Astrocyte of the spinal cord (primary cell): ENCODE results near the gene CLEC2D.
A peak's percentile ranks its signal among the peaks of the same experiment; 100 is the strongest.

Experiments used
- DNase-seq: peaks from one replicate; pipeline ENCODE4 v3.0.0; 2011; ENCODE audit warnings: low read depth, low spot score
- H3K4me3 ChIP-seq: 2 replicates; pipeline ENCODE4 v1.5.1; 2011; ENCODE audit warnings: low read depth, mild to moderate bottlenecking, low read length, moderate library complexity
- CTCF ChIP-seq: IDR thresholded peaks from 2 replicates; pipeline ENCODE4 v1.5.1; 2012; ENCODE audit warnings: low read depth, mild to moderate bottlenecking, low read length, inconsistent platforms
- in situ Hi-C: cut with HindIII; loops from 2 replicates; pipeline ENCODE4 v1.10.0; 2017; ENCODE audit warnings: low sequenced_read_pairs

The CLEC2D gene

GRCh38 chr12:9669534-9669933, at the start of gene CLEC2D:
TSS of gene CLEC2D (plus strand) at chr12:9669713. CDS start at chr12:9669735, 22 bp downstream.
- H3K4me3 ChIP-seq: no peak within 1 kb of the TSS
- no peak for DNase-seq
- in situ Hi-C loops: no loop called here
- TF ChIP-seq CTCF: no peak

- H3K4me3 ChIP-seq: no peak overlapping the region
- no peak for TF ChIP-seq CTCF
- no peak for DNase-seq
- in situ Hi-C loops: no loop called here
Observed at GRCh38 chr12:9625019-9625418, 44.5 kb upstream of the CLEC2D start.

- in situ Hi-C loops: no loop called here
- no peak for TF ChIP-seq CTCF
- no peak for DNase-seq
- no peak overlapping the region for H3K4me3 ChIP-seq
Observed at GRCh38 chr12:9626291-9626690, 43.2 kb upstream of the CLEC2D start.

GRCh38 chr12:9626821-9627220, 42.7 kb upstream of the CLEC2D start:
- in situ Hi-C loops: no loop called here
- H3K4me3 ChIP-seq: no peak overlapping the region
- TF ChIP-seq CTCF: no peak
- DNase-seq: no peak

- no peak overlapping the region for H3K4me3 ChIP-seq
- no peak for DNase-seq
- in situ Hi-C loops: no loop called here
- no peak for TF ChIP-seq CTCF
Observed at GRCh38 chr12:9632766-9633165, 36.7 kb upstream of the CLEC2D start.

GRCh38 chr12:9634177-9634803, 35.2 kb upstream of the CLEC2D start:
- peak; percentile 68 for TF ChIP-seq CTCF
- H3K4me3 ChIP-seq: no peak overlapping the region
- in situ Hi-C loops: no loop called here
- peak; percentile 63 for DNase-seq
